AG20443 (cell line): ENCODE measurements around the gene IMMP2L.

Experiments
- DNase-seq: peaks from one replicate; pipeline ENCODE4 v3.0.0; 2012; ENCODE audit warnings: low spot score, mixed read lengths

The IMMP2L gene

GRCh38 chr7:110861163-110861562 is 701.1 kb downstream of the IMMP2L start:
- no peak for DNase-seq

DNA sequence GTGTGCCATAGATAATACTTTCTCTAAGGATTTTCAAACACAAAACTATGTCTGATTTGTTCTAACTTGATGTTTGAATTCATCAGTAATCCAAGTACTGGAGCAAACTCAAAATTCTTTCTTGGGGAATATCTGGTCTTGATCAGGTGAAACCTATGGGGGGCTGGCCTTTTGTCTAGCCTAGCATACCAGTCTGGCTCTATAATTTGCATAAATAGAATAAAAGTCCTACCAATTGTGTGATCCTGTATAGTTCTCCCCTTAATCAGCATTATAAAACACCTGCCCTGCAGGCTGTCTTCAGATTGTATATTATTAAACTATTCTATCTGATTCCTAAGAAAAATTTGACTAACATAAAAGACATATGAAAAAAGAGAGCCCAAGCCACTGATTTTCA is 705.2 kb downstream of the IMMP2L start:
- no peak for DNase-seq

GRCh38 chr7:110856704-110857103 is 705.6 kb downstream of the IMMP2L start:
- no peak for DNase-seq

GRCh38 chr7:110854651-110855050 is 707.6 kb downstream of the IMMP2L start:
- no peak for DNase-seq

GRCh38 chr7:110854166-110854565 is 708.1 kb downstream of the IMMP2L start:
- no peak for DNase-seq

GRCh38 chr7:110853263-110853662 is 709.0 kb downstream of the IMMP2L start:
- DNase-seq: no peak

GRCh38 chr7:110852156-110852940 is 709.9 kb downstream of the IMMP2L start:
- no peak for DNase-seq

DNA sequence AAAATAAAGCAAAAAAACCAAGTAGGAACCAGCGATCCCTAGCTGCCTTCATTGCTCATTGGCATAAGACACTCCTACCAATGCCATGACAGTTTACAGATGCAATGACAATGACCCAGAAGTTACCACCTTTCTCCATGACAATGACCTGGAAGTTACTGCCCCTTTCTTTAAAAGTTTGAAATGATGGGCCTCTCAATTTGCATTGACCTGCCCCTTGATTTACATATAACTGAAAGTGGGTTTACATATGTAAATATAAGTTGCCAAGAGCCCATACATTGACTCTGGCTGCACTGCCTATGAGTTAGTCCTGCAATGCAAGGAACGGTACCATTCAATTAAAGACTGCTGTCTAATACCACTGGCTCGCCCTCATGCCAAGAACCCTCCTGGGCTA is 712.1 kb downstream of the IMMP2L start:
- DNase-seq: no peak

DNA sequence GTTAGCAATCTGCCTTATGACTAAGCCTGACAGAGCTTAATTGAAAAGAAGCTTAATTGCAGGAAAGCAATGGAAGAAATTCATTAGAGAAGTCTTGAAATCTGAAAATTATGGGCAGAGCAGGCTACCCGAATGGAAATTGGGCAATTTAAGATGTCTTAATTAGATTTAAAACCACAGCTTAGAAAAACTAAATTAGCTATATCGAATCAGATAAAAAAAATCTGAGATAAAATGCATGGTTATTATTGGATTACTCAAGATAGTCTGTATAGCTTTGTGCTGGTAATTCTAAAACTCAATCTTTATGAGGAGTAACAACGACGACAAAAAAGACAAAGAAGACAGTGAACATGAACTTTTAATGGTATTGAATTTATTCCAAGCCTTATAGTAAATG is 719.5 kb downstream of the IMMP2L start:
- no peak for DNase-seq

DNA sequence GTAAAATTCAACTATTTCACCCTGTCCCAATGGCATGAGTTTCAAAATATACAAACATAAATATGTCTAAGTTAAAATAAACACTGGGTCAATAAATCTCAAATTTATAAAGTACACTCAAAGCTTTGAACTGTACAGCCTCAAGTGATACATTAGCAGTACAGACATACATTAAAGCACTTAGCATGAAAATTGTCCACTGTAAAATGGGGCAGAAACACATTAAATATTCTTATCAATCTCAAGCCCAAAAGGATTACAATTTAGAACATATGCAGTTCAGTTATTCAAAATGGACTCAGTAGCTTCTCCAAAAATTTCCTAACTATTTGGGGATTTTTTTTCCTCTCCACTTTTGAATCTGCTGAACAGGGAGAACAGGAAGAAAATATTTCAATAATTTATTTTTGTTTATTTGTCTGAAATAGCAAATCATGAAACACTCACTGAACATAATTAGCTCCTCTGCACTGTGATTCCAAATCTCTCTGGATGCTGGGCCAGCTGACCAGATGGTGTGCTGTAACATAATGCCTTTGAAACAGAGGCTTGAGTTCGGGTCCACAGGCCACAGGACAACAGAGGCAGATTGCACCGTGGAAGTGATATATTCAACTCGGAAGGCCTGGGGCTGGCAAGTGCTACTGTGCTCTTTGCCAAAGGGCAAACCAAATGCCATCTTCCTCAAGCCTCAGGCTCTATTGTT is 720.3 kb downstream of the IMMP2L start:
- no peak for DNase-seq

DNA sequence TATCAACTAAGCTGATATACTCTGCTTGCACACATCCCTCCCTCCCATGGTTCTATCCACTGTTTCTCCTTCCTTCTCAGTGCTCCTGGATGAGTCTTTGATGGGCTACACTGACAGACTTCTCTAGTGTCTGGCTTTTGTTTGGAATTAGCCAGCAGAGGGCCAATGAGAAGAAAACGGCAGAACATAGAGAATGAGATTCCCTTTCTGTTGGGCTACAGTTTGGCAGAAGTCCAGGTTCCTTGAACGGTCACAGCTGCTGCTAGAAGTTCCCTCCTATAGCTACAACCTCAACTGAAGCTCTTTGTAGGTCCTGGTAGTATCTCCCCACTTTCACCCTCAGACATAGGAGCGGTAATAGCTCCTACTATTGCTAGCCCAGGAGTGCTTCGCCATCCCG is 722.4 kb downstream of the IMMP2L start:
- DNase-seq: no peak

- DNase-seq: no peak
Measured at GRCh38 chr7:110835849-110836248, 726.4 kb downstream of the IMMP2L start.

GRCh38 chr7:110835218-110835617 is 727.1 kb downstream of the IMMP2L start:
- DNase-seq: no peak

DNA sequence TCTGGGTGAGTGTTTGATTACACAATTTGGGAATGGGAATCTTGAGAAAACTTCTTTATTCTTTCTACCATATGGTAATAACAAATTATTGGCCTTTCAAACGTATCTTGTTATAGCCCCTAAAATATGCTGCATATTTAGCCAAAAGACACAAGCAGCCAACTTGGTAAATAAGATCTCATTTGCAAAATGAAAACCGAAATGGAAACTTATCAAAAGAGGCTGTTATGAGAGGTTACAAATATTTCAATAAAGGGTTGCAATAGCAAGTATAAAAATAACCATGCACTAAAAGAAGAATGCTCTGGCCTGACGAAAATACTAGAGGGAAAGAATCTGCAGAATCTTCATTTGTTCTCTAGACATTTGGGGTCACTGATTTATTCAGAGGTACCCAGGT is 730.9 kb downstream of the IMMP2L start:
- DNase-seq: no peak

DNA sequence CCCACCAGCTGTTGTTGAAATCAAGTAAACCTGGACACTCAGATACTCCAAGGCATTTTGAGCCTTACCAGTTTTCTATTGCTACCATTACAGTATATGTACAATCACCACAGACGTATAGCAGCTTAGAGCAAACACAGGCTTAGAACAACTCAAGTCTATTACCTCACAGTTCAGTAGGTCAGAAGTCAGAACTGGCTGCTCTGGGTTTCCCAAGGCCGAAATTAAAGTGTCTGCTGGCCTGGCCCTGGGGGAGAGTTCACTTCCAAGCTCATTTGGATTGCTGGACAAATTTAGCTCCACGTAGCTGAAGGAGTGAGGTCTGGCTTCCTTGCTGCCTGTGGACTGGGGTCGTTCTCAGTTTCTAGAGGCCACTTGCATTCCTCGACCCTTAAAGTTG is 731.5 kb downstream of the IMMP2L start:
- DNase-seq: no peak

DNA sequence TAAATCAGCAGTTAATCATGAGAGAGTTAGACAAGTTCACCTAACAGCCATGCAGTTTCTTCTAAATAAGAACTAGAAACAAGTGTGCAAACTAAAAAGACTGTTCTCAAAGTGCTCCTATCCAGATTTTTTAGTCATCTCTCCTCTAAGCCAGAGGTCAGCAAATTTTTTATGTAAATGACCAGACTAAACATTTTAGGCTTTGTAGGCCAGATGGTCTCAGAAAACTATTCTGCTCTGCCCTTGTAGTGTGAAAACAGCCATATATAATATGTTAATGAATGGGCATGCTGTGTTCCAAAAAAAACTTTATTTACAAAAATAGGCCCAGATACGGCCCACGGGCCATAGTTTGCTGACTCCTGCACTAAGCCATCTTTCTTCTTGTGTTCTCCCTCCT is 734.4 kb downstream of the IMMP2L start:
- no peak for DNase-seq

- no peak for DNase-seq
Measured at GRCh38 chr7:110827287-110827855, 734.9 kb downstream of the IMMP2L start.

- no peak for DNase-seq
Measured at GRCh38 chr7:110813986-110814385, 748.3 kb downstream of the IMMP2L start.

DNA sequence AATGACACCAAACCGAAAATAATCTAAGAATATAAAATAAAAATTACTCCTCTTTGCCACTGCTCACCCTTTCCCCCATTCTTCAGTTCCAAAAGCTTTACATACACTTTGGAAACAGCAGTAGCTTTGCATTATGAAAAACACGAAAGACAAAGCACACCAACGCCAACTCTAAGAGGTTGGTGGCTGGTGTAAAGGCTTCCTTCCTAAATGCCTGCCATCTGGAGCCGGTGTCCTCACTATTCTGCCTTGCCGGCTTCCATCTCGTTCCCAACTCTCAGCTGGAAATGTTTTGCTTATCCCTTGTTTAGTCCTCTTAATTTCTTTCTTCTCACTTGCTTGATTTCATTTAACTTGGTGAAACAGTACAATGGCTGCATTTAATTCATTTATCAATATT is 752.5 kb downstream of the IMMP2L start:
- no peak for DNase-seq

DNA sequence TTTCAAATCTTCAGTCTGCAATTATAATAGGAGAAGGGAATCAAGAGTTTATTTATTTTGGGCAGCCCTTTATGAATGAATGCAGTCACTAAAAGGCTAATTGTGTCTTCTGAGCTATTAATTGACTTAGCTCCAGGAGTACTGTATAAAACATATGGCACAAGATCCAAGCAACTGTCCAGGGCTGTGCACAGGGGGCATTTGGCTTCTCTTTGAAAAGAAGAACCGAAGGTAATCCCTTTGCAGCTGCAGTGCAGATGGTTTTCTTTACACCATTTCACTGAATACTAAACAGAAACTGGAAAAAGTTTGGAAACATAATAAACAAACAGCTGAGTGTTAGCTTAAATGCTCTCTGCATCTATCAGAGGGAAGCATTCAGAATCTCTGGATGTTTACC is 753.9 kb downstream of the IMMP2L start:
- no peak for DNase-seq

DNA sequence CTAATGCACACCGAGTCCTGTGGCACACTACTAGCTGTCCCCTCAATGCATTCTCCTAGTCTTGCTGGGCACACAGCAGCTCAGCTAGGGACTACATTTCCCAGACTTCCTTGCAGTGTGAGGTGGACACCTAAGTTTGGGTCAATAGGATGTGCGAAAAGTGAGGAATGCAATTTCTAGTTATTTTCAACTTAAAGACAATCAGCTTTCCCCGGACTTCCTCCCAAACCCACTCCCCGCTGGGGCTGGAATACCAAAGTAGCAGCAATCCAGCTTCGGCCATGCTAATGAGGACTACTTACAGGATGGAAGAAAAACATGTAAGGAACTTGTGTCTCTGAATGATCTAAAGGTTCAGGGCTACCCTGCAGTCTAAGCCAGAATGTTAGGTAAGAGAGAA is 757.8 kb downstream of the IMMP2L start:
- no peak for DNase-seq

- no peak for DNase-seq
Measured at GRCh38 chr7:110803602-110804143, 758.6 kb downstream of the IMMP2L start.

DNA sequence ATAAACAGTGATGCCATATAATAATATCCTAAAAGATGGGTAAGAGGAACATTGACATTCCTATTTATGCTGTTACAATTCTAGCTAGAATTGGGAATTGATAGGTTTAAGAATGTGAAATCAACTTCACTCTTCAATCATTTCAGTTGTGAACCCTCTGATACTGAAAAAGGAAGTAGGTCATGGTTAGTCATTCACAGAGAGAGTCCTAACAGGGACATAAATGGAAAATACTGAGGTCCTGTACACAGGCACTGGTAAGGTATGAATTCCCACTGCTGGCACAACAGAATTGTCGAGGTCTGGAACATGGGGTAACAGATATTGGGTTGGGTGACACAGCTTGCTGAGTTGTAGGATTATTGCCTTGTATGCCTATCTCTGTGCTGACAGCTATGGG is 760.8 kb downstream of the IMMP2L start:
- DNase-seq: no peak
